Measurements from ENCODE around the gene ASXL1. TPM values are rescaled to one million over a fixed set of nuclear protein-coding genes. Genes with fewer than 3 reads are reported as not detected.

ASXL1 gene
- total RNA-seq, 6 experiments from 2014 or later: 49.0 to 62.4 (median 54.4) TPM

- Mint-ChIP-seq H3K27ac (peak overlapping the region; percentile 96), H3K4me3 (peak overlapping the region; percentile 87)
Observed at GRCh38 chr20:32474009-32474716, 116.0 kb downstream of the ASXL1 start.

GRCh38 chr20:32474717-32474966 lies 116.5 kb downstream of the ASXL1 start:
- Mint-ChIP-seq H3K4me3 (peak overlapping the region; percentile 87), H3K27me3 (ENCODE audit: insufficient read depth) (peaks cover 2% of the 10 kb centered on the region), H3K27ac (peak overlapping the region; percentile 96), H3K36me3 (ENCODE audit: low read depth) (peaks cover 11% of the 10 kb centered on the region; the same call in 1 of the 2 replicates), H3K4me1 (ENCODE audit: low read depth) (peaks cover 52% of the 10 kb centered on the region), H3K9me3 (no peaks in the 10 kb centered on the region)
- TF ChIP-seq CTCF (IDR thresholded peaks at IDR 0.05): no peak
- no peak for DNase-seq

More at GRCh38 chr20:32474009-32474716, 116.0 kb downstream of the ASXL1 start:
- H3K4me1 Mint-ChIP-seq (ENCODE audit: low read depth): peaks cover 50% of the 10 kb centered on the region
- peaks cover 11% of the 10 kb centered on the region; the same call in 1 of the 2 replicates for H3K36me3 Mint-ChIP-seq (ENCODE audit: low read depth)
- DNase-seq: no peak
- H3K27me3 Mint-ChIP-seq (ENCODE audit: insufficient read depth): peaks cover 2% of the 10 kb centered on the region
- H3K9me3 Mint-ChIP-seq: no peaks in the 10 kb centered on the region
- TF ChIP-seq CTCF (IDR thresholded peaks at IDR 0.05): no peak

- peak overlapping the region; percentile 87 for H3K4me3 Mint-ChIP-seq
- H3K9me3 Mint-ChIP-seq: no peaks in the 10 kb centered on the region
- peak overlapping the region; percentile 96 for H3K27ac Mint-ChIP-seq
- TF ChIP-seq CTCF (IDR thresholded peaks at IDR 0.05): no peak
- peak; percentile 91 for DNase-seq
- peaks cover 53% of the 10 kb centered on the region for H3K4me1 Mint-ChIP-seq (ENCODE audit: low read depth)
- peaks cover 2% of the 10 kb centered on the region for H3K27me3 Mint-ChIP-seq (ENCODE audit: insufficient read depth)
- peaks cover 11% of the 10 kb centered on the region; the same call in 1 of the 2 replicates for H3K36me3 Mint-ChIP-seq (ENCODE audit: low read depth)
Observed at GRCh38 chr20:32474967-32475811, 117.1 kb downstream of the ASXL1 start.

GRCh38 chr20:32476684-32477593 lies 118.8 kb downstream of the ASXL1 start:
- no peak overlapping the region for H3K4me3 Mint-ChIP-seq

More at GRCh38 chr20:32476684-32477593, 118.8 kb downstream of the ASXL1 start:
- H3K9me3 Mint-ChIP-seq: no peaks in the 10 kb centered on the region
- 0 out of 2 replicates have a peak, but pooled peaks cover 4% of the 10 kb centered on the region for H3K36me3 Mint-ChIP-seq (ENCODE audit: low read depth)
- peaks cover 2% of the 10 kb centered on the region for H3K27me3 Mint-ChIP-seq (ENCODE audit: insufficient read depth)
- peaks cover 57% of the 10 kb centered on the region for H3K4me1 Mint-ChIP-seq (ENCODE audit: low read depth)
- TF ChIP-seq CTCF (IDR thresholded peaks at IDR 0.05): no peak
- no peak for DNase-seq
- H3K27ac Mint-ChIP-seq: peak overlapping the region; percentile 96
